ENCODE data around the gene RABGAP1L.

Gene RABGAP1L

GRCh38 chr1:174291059-174291458 is 131.7 kb downstream of the RABGAP1L start:
- TF ChIP-seq CTCF (IDR thresholded peaks at IDR 0.05; ENCODE audit: low read depth, low read length, missing control alignments), result no peak
- no peak overlapping the region for H3K4me3 ChIP-seq (ENCODE audit: low read depth, low read length)
- in situ Hi-C loops (cut with HindIII; ENCODE audit: low sequenced_read_pairs), result no loop called here
- DNase-seq (ENCODE audit: low read depth), result no peak

- no peak overlapping the region for H3K4me3 ChIP-seq (ENCODE audit: low read depth, low read length)
- TF ChIP-seq CTCF (IDR thresholded peaks at IDR 0.05; ENCODE audit: low read depth, low read length, missing control alignments), result no peak
- no peak for DNase-seq (ENCODE audit: low read depth)
- in situ Hi-C loops (cut with HindIII; ENCODE audit: low sequenced_read_pairs), result no loop called here
Measured at GRCh38 chr1:174296309-174296708, 137.0 kb downstream of the RABGAP1L start.

- in situ Hi-C loops (cut with HindIII; ENCODE audit: low sequenced_read_pairs), result no loop called here
- no peak overlapping the region for H3K4me3 ChIP-seq (ENCODE audit: low read depth, low read length)
- no peak for TF ChIP-seq CTCF (IDR thresholded peaks at IDR 0.05; ENCODE audit: low read depth, low read length, missing control alignments)
- DNase-seq (ENCODE audit: low read depth), result no peak
Measured at GRCh38 chr1:174297351-174297750, 138.0 kb downstream of the RABGAP1L start.

- no peak for TF ChIP-seq CTCF (IDR thresholded peaks at IDR 0.05; ENCODE audit: low read depth, low read length, missing control alignments)
- in situ Hi-C loops (cut with HindIII; ENCODE audit: low sequenced_read_pairs), result no loop called here
- no peak for DNase-seq (ENCODE audit: low read depth)
- no peak overlapping the region for H3K4me3 ChIP-seq (ENCODE audit: low read depth, low read length)
Measured at GRCh38 chr1:174301295-174302077, 142.2 kb downstream of the RABGAP1L start.

- DNase-seq (ENCODE audit: low read depth), result no peak
- no peak overlapping the region for H3K4me3 ChIP-seq (ENCODE audit: low read depth, low read length)
- TF ChIP-seq CTCF (IDR thresholded peaks at IDR 0.05; ENCODE audit: low read depth, low read length, missing control alignments), result no peak
- in situ Hi-C loops (cut with HindIII; ENCODE audit: low sequenced_read_pairs), result no loop called here
Measured at GRCh38 chr1:174308604-174309003, 149.3 kb downstream of the RABGAP1L start.

GRCh38 chr1:174309490-174309889 is 150.2 kb downstream of the RABGAP1L start:
- TF ChIP-seq CTCF (IDR thresholded peaks at IDR 0.05; ENCODE audit: low read depth, low read length, missing control alignments), result no peak
- DNase-seq (ENCODE audit: low read depth), result no peak
- in situ Hi-C loops (cut with HindIII; ENCODE audit: low sequenced_read_pairs), result no loop called here
- no peak overlapping the region for H3K4me3 ChIP-seq (ENCODE audit: low read depth, low read length)
